T-helper 17 cell (primary cell): ENCODE data around the gene IL22. TPM values are rescaled to one million over a fixed set of nuclear protein-coding genes. Genes with fewer than 3 reads are reported as not detected.
A peak's percentile ranks its signal among the peaks of the same experiment; 100 is the strongest.

ENCODE experiments used
- ATAC-seq: fragments of 150-1000 bp; cut with Tn5 transposase; 2 replicates; pipeline ENCODE4 v1.10.0; 2021; ENCODE audit warnings: mild to moderate bottlenecking, moderate library complexity
- DNase-seq, 3 donors: peaks; one replicate each; pipeline versions ENCODE4 v3.0.0 to v3.0.0-alpha.2; 2020 to 2021
- H3K9me3 ChIP-seq: one replicate; pipeline ENCODE4 v1.7.0; 2013; ENCODE audit warnings: low read length, mild to moderate bottlenecking; ENCODE audit not compliant: control insufficient read depth, poor library complexity, severe bottlenecking
- H3K27ac Mint-ChIP-seq: one replicate; pipeline ENCODE4 v1.8.0; 2022; ENCODE audit warnings: mild to moderate bottlenecking, moderate library complexity, mixed read lengths
- H3K27me3 Mint-ChIP-seq: one replicate; pipeline ENCODE4 v1.8.0; 2022; ENCODE audit warnings: mixed read lengths
- H3K36me3 Mint-ChIP-seq: one replicate; pipeline ENCODE4 v1.8.0; 2022; ENCODE audit warnings: low read depth, mixed read lengths
- H3K4me1 Mint-ChIP-seq: one replicate; pipeline ENCODE4 v1.8.0; 2022; ENCODE audit warnings: mild to moderate bottlenecking, mixed read lengths
- H3K4me3 Mint-ChIP-seq: one replicate; pipeline ENCODE4 v1.8.0; 2022; ENCODE audit warnings: mild to moderate bottlenecking, moderate library complexity, mixed read lengths
- total RNA-seq, 4 donors: library from RNA in 2 of 4; stranded (reverse) in 2 of 4; gene quantifications; one replicate each; pipeline ENCODE4 v1.2.3 and lab custom pipeline; 2022 to 2026

Gene IL22
- 1 to 10 TPM in 1 of 2 donors, under 1 TPM in 1; 0.50 to 5.6 TPM for total RNA-seq
- 0.58 to 5.5 reads per million in 2 donors for total RNA-seq (lab: John Stamatoyannopoulos, UW)

- ATAC-seq (no peak), DNase-seq (no peak)
- Mint-ChIP-seq H3K36me3 (peaks cover 3% of the 10 kb centered on the region), H3K27ac (no peak within 1 kb of the TSS), H3K4me3 (no peak within 1 kb of the TSS), H3K4me1 (peaks cover 14% of the 10 kb centered on the region), H3K27me3 (peaks cover 4% of the 10 kb centered on the region)
- H3K9me3 ChIP-seq, result no peaks in the 10 kb centered on the region
Observed at GRCh38 chr12:68253504-68253903, at the start of gene IL22. Gene IL22 (minus strand): TSS chr12:68253604. CDS start chr12:68253448, 156 bp downstream.

- ATAC-seq (no peak), DNase-seq (no peak)
- H3K27ac Mint-ChIP-seq, result no peak overlapping the region
- no peak overlapping the region for H3K4me3 Mint-ChIP-seq
- H3K36me3 Mint-ChIP-seq, result peaks cover 18% of the 10 kb centered on the region
- H3K9me3 ChIP-seq, result no peaks in the 10 kb centered on the region
- peaks cover 5% of the 10 kb centered on the region for H3K4me1 Mint-ChIP-seq
- no peaks in the 10 kb centered on the region for H3K27me3 Mint-ChIP-seq
Observed at GRCh38 chr12:68297929-68298328, 44.5 kb upstream of the IL22 start.

- H3K9me3 ChIP-seq, result no peaks in the 10 kb centered on the region
- H3K27ac Mint-ChIP-seq, result no peak overlapping the region
- DNase-seq, result no peak
- H3K4me3 Mint-ChIP-seq, result no peak overlapping the region
- no peaks in the 10 kb centered on the region for H3K27me3 Mint-ChIP-seq
- H3K36me3 Mint-ChIP-seq, result peaks cover 9% of the 10 kb centered on the region
- H3K4me1 Mint-ChIP-seq, result peaks cover 18% of the 10 kb centered on the region
- ATAC-seq, result no peak
Observed at GRCh38 chr12:68294251-68294650, 40.8 kb upstream of the IL22 start.

GRCh38 chr12:68293347-68293746, 39.9 kb upstream of the IL22 start:
- no peak for ATAC-seq
- DNase-seq, result no peak
- H3K9me3 ChIP-seq, result no peaks in the 10 kb centered on the region
- Mint-ChIP-seq H3K27ac (no peak overlapping the region), H3K36me3 (peaks cover 6% of the 10 kb centered on the region), H3K27me3 (no peaks in the 10 kb centered on the region), H3K4me1 (peaks cover 18% of the 10 kb centered on the region), H3K4me3 (no peak overlapping the region)

- ATAC-seq, result no peak
- H3K4me3 Mint-ChIP-seq, result no peak overlapping the region
- H3K36me3 Mint-ChIP-seq, result peaks cover 6% of the 10 kb centered on the region
- peaks cover 18% of the 10 kb centered on the region for H3K4me1 Mint-ChIP-seq
- no peak overlapping the region for H3K27ac Mint-ChIP-seq
- no peaks in the 10 kb centered on the region for H3K9me3 ChIP-seq
- DNase-seq, result no peak
- no peaks in the 10 kb centered on the region for H3K27me3 Mint-ChIP-seq
Observed at GRCh38 chr12:68292151-68292943, 38.9 kb upstream of the IL22 start.

GRCh38 chr12:68291396-68292036, 38.1 kb upstream of the IL22 start:
- no peaks in the 10 kb centered on the region for H3K9me3 ChIP-seq
- DNase-seq (no peak), ATAC-seq (no peak)
- peak overlapping the region; percentile 62 for H3K27ac Mint-ChIP-seq
- H3K4me3 Mint-ChIP-seq, result no peak overlapping the region
- no peaks in the 10 kb centered on the region for H3K27me3 Mint-ChIP-seq
- peaks cover 18% of the 10 kb centered on the region for H3K4me1 Mint-ChIP-seq
- peaks cover 3% of the 10 kb centered on the region for H3K36me3 Mint-ChIP-seq

GRCh38 chr12:68290126-68290525, 36.7 kb upstream of the IL22 start:
- Mint-ChIP-seq H3K4me1 (peaks cover 18% of the 10 kb centered on the region), H3K27me3 (no peaks in the 10 kb centered on the region), H3K4me3 (peak overlapping the region; percentile 65), H3K27ac (peak overlapping the region; percentile 62), H3K36me3 (peaks cover 3% of the 10 kb centered on the region)
- DNase-seq, result peak in 1 of 3 donors; percentile 24
- ATAC-seq, result peak; percentile 99
- no peaks in the 10 kb centered on the region for H3K9me3 ChIP-seq

GRCh38 chr12:68287106-68287505, 33.7 kb upstream of the IL22 start:
- no peak for DNase-seq
- H3K27me3 Mint-ChIP-seq, result no peaks in the 10 kb centered on the region
- no peaks in the 10 kb centered on the region for H3K9me3 ChIP-seq
- no peak overlapping the region for H3K27ac Mint-ChIP-seq
- H3K4me1 Mint-ChIP-seq, result peaks cover 16% of the 10 kb centered on the region
- no peaks in the 10 kb centered on the region for H3K36me3 Mint-ChIP-seq
- no peak for ATAC-seq
- no peak overlapping the region for H3K4me3 Mint-ChIP-seq

GRCh38 chr12:68286396-68286795, 33.0 kb upstream of the IL22 start:
- no peaks in the 10 kb centered on the region for H3K27me3 Mint-ChIP-seq
- H3K9me3 ChIP-seq, result no peaks in the 10 kb centered on the region
- no peak overlapping the region for H3K4me3 Mint-ChIP-seq
- no peak overlapping the region for H3K27ac Mint-ChIP-seq
- DNase-seq, result no peak
- peaks cover 16% of the 10 kb centered on the region for H3K4me1 Mint-ChIP-seq
- ATAC-seq, result no peak
- no peaks in the 10 kb centered on the region for H3K36me3 Mint-ChIP-seq

GRCh38 chr12:68285541-68285940, 32.1 kb upstream of the IL22 start:
- Mint-ChIP-seq H3K4me3 (no peak overlapping the region), H3K27me3 (no peaks in the 10 kb centered on the region), H3K36me3 (no peaks in the 10 kb centered on the region), H3K27ac (no peak overlapping the region), H3K4me1 (peaks cover 13% of the 10 kb centered on the region)
- DNase-seq (no peak), ATAC-seq (no peak)
- H3K9me3 ChIP-seq, result no peaks in the 10 kb centered on the region

- no peak for ATAC-seq
- Mint-ChIP-seq H3K27me3 (no peaks in the 10 kb centered on the region), H3K27ac (no peak overlapping the region), H3K4me1 (peaks cover 15% of the 10 kb centered on the region), H3K4me3 (no peak overlapping the region), H3K36me3 (no peaks in the 10 kb centered on the region)
- no peaks in the 10 kb centered on the region for H3K9me3 ChIP-seq
- DNase-seq, result no peak
Observed at GRCh38 chr12:68281322-68282077, 28.1 kb upstream of the IL22 start.

GRCh38 chr12:68280240-68280639, 26.8 kb upstream of the IL22 start:
- Mint-ChIP-seq H3K27me3 (no peaks in the 10 kb centered on the region), H3K36me3 (no peaks in the 10 kb centered on the region), H3K4me3 (no peak overlapping the region), H3K27ac (no peak overlapping the region), H3K4me1 (peaks cover 21% of the 10 kb centered on the region)
- ATAC-seq (no peak), DNase-seq (no peak)
- no peaks in the 10 kb centered on the region for H3K9me3 ChIP-seq
